ENCODE results near the gene TEX19. TPM values are rescaled to one million over a fixed set of nuclear protein-coding genes. Genes with fewer than 3 reads are reported as not detected.

TEX19 gene
- total and polyA plus RNA-seq, 2 donors = not detected

DNA sequence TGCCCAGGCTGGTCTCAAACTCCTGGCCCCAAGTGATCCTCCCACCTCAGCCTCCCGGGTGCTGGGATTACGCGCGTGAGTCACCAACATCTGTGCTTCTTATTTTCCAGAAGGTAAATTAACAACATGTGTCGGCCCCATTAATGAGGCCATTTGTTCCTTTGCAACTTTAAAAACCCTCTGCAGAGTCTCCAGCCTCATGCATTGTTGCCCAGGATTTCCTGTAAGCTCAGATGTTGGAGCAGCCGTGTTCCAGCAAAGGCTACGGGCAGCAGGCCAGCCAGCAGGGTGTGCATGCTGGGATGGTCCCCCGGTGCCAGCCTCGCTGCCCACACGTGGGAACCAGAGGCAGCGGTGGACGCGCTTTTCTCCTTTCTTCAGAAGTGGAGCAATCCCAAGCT is 40.0 kb downstream of the TEX19 start:
- DNase-seq (ENCODE audit: extremely low spot score) = no peak
- WGBS = 61% methylated on average over 13 of the region's 13 CpGs
- H3K4me3 ChIP-seq (ENCODE audit: low read depth, low read length) = no peak overlapping the region

DNA sequence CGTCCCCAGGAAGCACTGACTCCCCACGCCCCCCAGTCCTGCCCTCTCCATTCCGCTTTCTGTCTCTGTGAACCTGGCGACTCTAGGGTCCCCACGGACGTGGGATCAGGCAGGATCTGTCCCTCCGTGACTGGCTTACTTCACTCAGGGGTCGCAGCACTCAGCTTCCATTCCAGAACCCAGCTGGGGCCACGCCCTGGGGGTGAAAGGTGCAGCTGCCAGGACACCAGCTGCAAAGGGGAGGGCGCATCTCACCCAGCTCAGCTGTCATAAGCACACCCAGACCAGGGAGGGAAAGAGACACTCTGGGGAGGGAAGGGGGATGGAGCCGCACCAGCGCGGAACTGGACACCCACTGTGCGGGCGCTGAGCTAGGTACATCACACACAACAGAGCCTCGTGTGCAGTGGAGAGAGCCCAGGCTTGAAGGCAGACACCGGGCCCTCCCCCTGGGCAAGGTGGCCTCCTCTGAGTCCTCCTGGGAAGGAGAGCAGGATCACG is 40.6 kb downstream of the TEX19 start:
- no peaks in the 10 kb centered on the region for H3K4me1 ChIP-seq (ENCODE audit: insufficient read depth)
- peaks cover 2% of the 10 kb centered on the region for H3K36me3 ChIP-seq (ENCODE audit: insufficient read depth)
- no peak overlapping the region for H3K27ac ChIP-seq (ENCODE audit: low read depth)
- WGBS = 74% methylated on average over 18 of the region's 18 CpGs
- H3K4me3 ChIP-seq (ENCODE audit: low read depth, low read length) = no peak overlapping the region
- no peak for DNase-seq (ENCODE audit: extremely low spot score)

More for the DNA sequence above, 40.0 kb downstream of the TEX19 start:
- Histone ChIP-seq H3K4me1 (ENCODE audit: insufficient read depth) (no peaks in the 10 kb centered on the region), H3K27ac (ENCODE audit: low read depth) (no peak overlapping the region), H3K36me3 (ENCODE audit: insufficient read depth) (no peaks in the 10 kb centered on the region)

DNA sequence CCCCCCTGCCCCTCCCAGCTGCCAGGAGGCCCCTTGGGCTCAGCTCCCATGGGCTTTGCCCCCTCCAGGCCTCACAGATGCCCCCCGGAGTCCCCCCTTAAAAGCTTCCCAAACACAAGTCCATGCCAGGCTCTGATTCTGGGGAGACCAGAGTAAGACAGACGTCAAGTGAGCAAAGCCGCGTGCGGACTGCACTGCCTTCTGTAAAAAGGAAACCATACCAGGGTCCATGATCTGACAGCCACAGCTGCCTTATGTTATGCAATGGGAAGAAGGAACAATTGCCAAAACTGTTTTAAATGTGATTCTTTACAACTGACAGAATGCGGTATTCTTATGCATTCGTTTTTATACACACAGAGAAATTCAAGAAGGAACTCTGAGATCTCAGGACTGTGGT is 41.2 kb downstream of the TEX19 start:
- no peaks in the 10 kb centered on the region for H3K4me1 ChIP-seq (ENCODE audit: insufficient read depth)
- no peak overlapping the region for H3K4me3 ChIP-seq (ENCODE audit: low read depth, low read length)
- WGBS = 60% methylated on average over 7 of the region's 7 CpGs
- no peak for DNase-seq (ENCODE audit: extremely low spot score)
- peaks cover 4% of the 10 kb centered on the region for H3K36me3 ChIP-seq (ENCODE audit: insufficient read depth)
- no peak overlapping the region for H3K27ac ChIP-seq (ENCODE audit: low read depth)

DNA sequence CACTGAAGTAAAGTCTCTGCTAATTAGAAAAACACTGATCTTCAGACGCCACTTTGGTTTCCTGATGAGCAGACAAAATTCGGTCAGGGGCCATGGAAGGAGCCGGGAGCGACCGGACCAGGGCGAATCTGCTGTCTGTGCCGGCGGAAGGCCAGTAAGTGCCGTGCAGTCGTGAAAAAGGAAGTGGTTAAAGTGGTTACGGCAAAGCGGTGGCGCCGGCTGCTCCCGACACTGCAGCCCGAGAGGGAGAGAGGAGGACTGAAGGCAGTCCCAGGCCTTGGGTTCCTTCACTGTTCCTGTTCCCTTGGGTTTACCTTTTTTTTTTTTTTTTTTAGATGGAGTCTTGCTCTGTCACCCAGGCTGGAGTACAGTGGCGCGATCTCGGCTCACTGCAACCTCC is 41.8 kb downstream of the TEX19 start:
- no peak for DNase-seq (ENCODE audit: extremely low spot score)
- Histone ChIP-seq H3K27ac (ENCODE audit: low read depth) (no peak overlapping the region), H3K4me1 (ENCODE audit: insufficient read depth) (no peaks in the 10 kb centered on the region), H3K4me3 (ENCODE audit: low read depth, low read length) (no peak overlapping the region), H3K36me3 (ENCODE audit: insufficient read depth) (peaks cover 4% of the 10 kb centered on the region)
- WGBS = 87% methylated on average over 19 of the region's 19 CpGs

DNA sequence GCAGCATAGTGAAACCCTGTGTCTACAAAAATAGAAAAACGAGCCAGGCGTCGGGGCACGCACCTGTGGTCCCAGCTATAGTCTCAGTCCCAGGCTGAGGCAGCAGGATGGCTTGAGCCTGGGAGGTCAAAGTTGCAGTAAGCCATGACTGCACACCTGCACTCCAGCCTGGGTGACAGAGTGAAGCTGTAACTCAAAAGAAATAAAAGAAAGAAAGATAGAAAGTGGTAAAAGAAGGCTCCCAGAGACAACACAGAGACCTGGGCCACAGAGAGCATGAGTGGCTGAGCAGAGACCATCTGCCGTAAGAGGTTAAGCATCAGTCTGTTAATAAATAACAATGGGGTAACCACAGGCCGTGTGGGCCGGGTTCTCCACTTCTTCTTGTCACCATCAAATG is 43.8 kb downstream of the TEX19 start:
- H3K4me1 ChIP-seq (ENCODE audit: insufficient read depth) = no peaks in the 10 kb centered on the region
- peaks cover 4% of the 10 kb centered on the region for H3K36me3 ChIP-seq (ENCODE audit: insufficient read depth)
- no peak for DNase-seq (ENCODE audit: extremely low spot score)
- WGBS = 95% methylated on average over 7 of the region's 7 CpGs
- H3K27ac ChIP-seq (ENCODE audit: low read depth) = no peak overlapping the region
- no peak overlapping the region for H3K4me3 ChIP-seq (ENCODE audit: low read depth, low read length)

DNA sequence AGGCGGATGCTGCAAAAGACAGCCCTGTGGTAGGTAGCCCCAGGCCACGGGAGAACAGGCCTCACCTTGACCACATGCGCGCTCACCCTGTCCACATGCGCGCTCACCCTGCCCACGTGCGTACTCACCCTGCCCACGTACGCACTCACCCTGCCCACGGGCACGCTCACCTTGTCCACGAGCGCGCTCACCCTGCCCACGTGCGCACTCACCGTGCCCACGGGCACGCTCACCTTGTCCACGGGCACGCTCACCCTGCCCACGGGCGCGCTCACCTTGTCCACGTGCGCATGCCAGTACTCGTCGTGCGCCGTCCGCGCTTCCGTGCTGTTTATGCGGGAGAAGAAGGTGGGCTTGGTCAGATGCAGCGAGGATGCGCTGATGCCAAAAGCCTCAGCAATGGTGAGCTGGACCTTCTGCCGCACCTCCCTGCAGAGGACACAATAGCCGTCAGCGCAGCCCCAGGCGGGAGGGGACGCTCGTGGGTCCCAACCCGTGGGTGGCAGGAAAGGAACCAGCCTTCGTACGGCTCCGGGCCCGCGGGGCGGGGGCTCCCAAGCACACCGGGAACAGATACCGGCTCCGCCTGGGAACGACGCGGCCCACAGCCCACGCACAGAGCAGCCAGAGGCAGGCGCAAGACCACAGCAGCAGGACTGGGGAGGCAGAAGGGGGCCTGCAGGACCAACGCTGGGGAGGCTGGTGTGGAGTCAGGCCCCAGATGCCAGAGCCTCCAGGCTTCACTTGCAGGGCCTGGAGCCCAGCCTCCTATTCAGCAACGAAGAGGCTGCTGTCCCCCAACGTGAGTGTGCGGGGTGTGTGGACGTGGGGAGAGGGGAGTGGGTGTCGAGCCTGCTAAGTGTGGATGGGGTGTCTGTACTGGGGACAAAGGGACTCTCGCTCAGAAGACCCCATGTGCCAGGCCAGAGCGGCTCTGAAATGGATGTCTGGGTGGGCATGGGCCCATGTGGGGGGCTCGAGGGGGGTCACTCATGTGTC is 44.9 kb downstream of the TEX19 start:
- WGBS = 95% methylated on average over 67 of the region's 67 CpGs
- DNase-seq (ENCODE audit: extremely low spot score) = no peak
- Histone ChIP-seq H3K4me1 (ENCODE audit: insufficient read depth) (no peaks in the 10 kb centered on the region), H3K4me3 (ENCODE audit: low read depth, low read length) (no peak overlapping the region), H3K36me3 (ENCODE audit: insufficient read depth) (peaks cover 4% of the 10 kb centered on the region), H3K27ac (ENCODE audit: low read depth) (no peak overlapping the region)

DNA sequence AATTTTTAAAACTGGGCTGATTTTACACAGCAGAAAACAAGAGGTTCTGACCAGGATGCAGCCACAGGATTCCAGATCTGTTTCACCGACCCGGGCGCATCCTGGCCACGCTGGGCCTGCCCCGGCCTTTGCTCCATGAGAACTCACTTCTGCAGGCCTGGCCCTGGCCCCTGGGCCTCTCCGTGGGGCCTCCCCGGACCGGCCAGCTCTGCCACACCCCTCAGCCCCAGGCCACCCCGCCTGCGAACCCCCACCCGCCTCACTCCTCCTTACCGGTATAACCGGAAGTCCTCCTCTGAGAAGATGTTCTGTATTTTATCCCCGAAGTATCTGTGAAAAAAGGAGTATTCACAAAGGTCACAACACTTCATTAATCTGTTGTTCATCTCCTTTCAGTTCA is 46.0 kb downstream of the TEX19 start:
- 90% methylated on average over 14 of the region's 14 CpGs for WGBS
- no peaks in the 10 kb centered on the region for H3K4me1 ChIP-seq (ENCODE audit: insufficient read depth)
- H3K36me3 ChIP-seq (ENCODE audit: insufficient read depth) = peaks cover 4% of the 10 kb centered on the region

DNA sequence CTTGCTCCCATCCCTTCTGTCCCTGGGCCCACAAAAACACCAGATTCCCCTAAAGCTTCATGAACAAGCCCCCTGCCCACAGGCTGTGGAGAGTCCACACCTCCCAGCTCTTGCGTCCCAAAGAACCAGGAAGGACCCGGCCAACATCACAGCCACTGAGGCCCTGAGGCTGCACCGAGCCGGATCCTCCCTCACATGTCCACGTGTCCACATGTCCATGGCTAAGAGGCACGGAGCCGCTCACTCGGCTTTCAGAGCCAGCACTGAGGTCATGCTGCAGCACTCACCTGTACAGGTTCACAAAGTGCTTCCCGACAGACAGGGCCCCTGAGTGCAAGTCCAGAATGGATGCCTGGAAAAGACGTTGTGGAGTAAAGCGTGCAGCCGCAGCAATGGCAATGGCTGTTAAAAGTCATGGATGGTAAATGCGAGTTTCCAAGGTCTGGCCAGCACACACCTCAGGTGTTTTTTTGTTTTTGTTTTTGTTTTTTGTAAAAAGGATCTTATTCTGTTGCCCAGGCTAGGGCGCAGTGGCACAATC is 47.2 kb downstream of the TEX19 start:
- Histone ChIP-seq H3K4me1 (ENCODE audit: insufficient read depth) (no peaks in the 10 kb centered on the region), H3K27ac (ENCODE audit: low read depth) (no peak overlapping the region), H3K36me3 (ENCODE audit: insufficient read depth) (peaks cover 4% of the 10 kb centered on the region), H3K4me3 (ENCODE audit: low read depth, low read length) (no peak overlapping the region)
- no peak for DNase-seq (ENCODE audit: extremely low spot score)
- WGBS = 94% methylated on average over 14 of the region's 14 CpGs

More for the DNA sequence above, 46.0 kb downstream of the TEX19 start:
- no peak for DNase-seq (ENCODE audit: extremely low spot score)
- no peak overlapping the region for H3K4me3 ChIP-seq (ENCODE audit: low read depth, low read length)
- no peak overlapping the region for H3K27ac ChIP-seq (ENCODE audit: low read depth)

DNA sequence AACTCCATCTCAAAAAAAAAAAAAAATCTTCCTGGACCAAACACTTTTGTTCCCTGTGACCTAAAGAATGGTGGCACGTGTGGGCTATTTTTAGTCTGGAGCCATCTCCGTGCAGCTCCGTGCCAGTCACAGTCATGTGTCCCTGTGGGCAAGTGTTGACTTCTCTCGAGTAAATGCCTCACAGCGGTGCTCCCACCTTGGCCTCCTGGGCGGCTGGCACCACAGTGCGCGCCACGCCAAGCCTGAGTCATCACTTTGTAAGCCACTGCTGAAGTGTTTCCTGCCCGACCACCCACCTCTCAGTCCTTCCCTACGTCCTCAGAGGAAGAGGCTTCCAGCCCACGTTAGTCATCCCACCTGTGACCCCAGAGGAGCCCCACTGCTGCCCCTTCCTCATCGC is 48.2 kb downstream of the TEX19 start:
- no peak for DNase-seq (ENCODE audit: extremely low spot score)
- H3K4me1 ChIP-seq (ENCODE audit: insufficient read depth) = no peaks in the 10 kb centered on the region
- 86% methylated on average over 13 of the region's 13 CpGs for WGBS
- no peak overlapping the region for H3K27ac ChIP-seq (ENCODE audit: low read depth)
- no peak overlapping the region for H3K4me3 ChIP-seq (ENCODE audit: low read depth, low read length)
- peaks cover 4% of the 10 kb centered on the region for H3K36me3 ChIP-seq (ENCODE audit: insufficient read depth)

DNA sequence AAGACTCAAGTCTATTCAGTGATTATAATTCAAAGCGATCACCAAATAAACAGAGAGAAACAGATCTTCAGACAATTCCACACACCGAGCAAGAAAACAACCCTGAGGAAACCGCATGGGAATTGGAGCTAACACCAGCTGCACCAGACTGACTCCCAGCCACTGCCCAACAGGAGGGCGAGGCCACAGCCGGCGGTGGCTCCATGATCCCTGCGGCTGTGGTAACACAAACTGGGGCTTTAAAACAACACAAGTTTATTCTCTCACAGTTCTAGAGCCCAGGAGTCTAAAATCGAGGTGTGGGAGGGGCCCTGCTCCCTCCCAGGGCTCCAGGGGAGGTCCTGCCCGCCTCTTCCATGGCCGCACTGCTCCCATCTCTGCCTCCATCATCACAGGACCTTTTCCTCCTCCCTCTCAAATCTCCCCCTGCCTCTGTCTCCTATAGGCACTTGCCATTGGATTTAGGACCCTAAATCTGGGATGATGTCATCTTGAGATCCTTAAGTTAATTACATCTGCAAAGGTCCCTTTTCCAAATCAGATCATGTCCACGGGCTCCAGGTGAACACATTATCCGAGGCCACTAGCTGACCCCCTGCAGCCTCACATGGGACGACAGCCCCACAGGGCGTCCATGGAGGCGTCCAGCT is 49.4 kb downstream of the TEX19 start:
- no peak for DNase-seq (ENCODE audit: extremely low spot score)
- WGBS = 92% methylated on average over 15 of the region's 15 CpGs
- no peaks in the 10 kb centered on the region for H3K4me1 ChIP-seq (ENCODE audit: insufficient read depth)
- H3K36me3 ChIP-seq (ENCODE audit: insufficient read depth) = peaks cover 4% of the 10 kb centered on the region
- H3K4me3 ChIP-seq (ENCODE audit: low read depth, low read length) = no peak overlapping the region
- no peak overlapping the region for H3K27ac ChIP-seq (ENCODE audit: low read depth)

DNA sequence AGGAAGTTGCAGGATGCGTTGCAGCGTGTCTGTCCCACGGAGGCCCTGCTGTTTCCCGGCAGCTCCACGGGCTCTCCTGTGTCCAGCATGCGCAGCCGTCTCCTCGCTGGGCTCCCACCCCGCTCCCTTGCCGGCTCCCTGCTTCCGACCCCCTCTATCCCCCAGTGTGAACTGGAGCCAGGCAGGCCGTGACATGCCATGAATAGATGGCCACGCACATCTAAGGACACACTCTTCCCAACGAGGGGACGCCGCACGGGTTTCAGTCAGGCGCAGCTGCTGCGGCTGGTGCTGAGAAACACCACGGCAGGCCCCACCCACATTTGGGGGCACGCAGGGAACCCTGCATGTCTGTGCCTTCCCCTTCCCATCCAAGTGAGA is 49.9 kb downstream of the TEX19 start:
- Histone ChIP-seq H3K27ac (ENCODE audit: low read depth) (no peak overlapping the region), H3K4me3 (ENCODE audit: low read depth, low read length) (no peak overlapping the region), H3K4me1 (ENCODE audit: insufficient read depth) (no peaks in the 10 kb centered on the region), H3K36me3 (ENCODE audit: insufficient read depth) (peaks cover 4% of the 10 kb centered on the region)
- DNase-seq (ENCODE audit: extremely low spot score) = no peak
- 94% methylated on average over 21 of the region's 21 CpGs for WGBS

DNA sequence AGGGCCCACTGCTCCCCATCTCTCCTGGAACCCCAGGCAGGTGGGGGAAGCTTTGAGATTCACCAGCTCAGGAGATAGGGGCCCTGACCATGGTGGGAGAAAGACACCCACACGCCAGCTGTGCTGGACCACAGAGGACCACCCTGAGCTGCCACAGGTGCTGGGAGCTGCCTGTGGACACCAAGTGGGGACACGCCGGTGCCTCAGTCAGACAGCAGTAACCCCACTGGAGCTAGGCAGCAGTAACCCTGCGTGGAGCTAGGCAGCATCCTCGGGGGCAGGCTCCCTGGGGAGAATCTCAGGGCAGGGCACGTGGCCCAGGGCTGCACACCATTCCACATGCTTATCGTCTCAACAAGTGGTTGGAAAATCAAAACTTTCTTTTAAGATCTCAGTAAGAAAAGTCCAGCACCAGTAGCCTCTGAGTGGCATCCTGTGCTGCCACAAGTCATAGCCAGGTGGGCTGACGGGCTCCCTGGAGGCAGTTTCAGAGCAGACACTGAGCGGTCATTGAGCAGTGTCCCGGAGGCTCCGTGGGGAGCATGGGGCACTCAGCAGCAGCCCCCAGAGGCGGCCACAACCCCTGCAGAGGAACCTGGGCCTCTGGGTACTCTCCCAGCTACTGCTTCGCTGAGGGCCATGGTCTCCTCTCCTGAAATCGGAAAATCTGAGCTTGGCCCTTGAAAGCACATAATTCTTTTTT is 51.1 kb downstream of the TEX19 start:
- Histone ChIP-seq H3K36me3 (ENCODE audit: insufficient read depth) (no peaks in the 10 kb centered on the region), H3K4me1 (ENCODE audit: insufficient read depth) (no peaks in the 10 kb centered on the region), H3K4me3 (ENCODE audit: low read depth, low read length) (no peak overlapping the region), H3K27ac (ENCODE audit: low read depth) (no peak overlapping the region)
- DNase-seq (ENCODE audit: extremely low spot score) = no peak
- WGBS = 83% methylated on average over 14 of the region's 14 CpGs

DNA sequence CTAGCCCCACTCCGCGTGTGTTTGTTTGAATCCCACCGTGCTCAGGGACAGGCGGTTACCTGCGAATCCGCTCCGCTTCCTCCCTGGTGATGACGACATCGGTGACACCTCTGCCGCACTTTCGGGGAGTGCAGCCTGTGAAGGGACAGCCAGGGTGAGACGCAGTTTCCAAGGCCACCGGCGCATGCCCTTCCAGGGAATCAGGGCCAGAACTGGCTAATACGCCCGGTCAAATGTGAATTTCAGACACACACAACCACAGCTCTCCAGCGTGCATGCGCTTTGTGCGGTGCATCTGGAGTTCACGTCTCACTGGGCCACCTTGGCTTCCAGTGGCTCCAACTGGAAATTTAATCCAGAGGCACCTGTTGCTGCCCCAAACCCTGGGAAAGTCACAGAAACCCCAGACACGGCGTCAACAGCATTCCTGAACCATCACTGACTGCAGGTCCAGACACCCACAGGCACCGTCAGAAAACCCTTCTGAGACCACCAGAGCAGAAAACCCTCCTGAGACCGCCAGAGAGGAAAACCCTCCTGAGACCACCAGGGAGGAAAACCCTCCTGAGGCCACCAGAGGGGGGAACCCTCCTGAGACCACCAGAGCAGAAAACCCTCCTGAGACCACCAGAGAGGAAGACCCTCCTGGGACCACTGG is 52.5 kb downstream of the TEX19 start:
- no peaks in the 10 kb centered on the region for H3K4me1 ChIP-seq (ENCODE audit: insufficient read depth)
- H3K36me3 ChIP-seq (ENCODE audit: insufficient read depth) = no peaks in the 10 kb centered on the region
- no peak overlapping the region for H3K4me3 ChIP-seq (ENCODE audit: low read depth, low read length)
- no peak for DNase-seq (ENCODE audit: extremely low spot score)
- H3K27ac ChIP-seq (ENCODE audit: low read depth) = no peak overlapping the region
- WGBS = 94% methylated on average over 24 of the region's 24 CpGs

Measured in urinary bladder (tissue), 4 donors.